GM12872 (cell line): ENCODE results near the gene GUCY1A1.

Experiments used
- CTCF ChIP-seq: IDR thresholded peaks from 3 replicates; pipeline ENCODE4 v1.5.1; 2011; ENCODE audit warnings: low read depth, mild to moderate bottlenecking, low read length, moderate library complexity; ENCODE audit not compliant: insufficient read depth

Gene GUCY1A1

GRCh38 chr4:155696226-155696625 is 29.6 kb downstream of the GUCY1A1 start:
- TF ChIP-seq CTCF = no peak

- no peak for TF ChIP-seq CTCF
Observed at GRCh38 chr4:155696726-155697125, 30.1 kb downstream of the GUCY1A1 start.

- no peak for TF ChIP-seq CTCF
Observed at GRCh38 chr4:155701827-155702226, 35.2 kb downstream of the GUCY1A1 start.

GRCh38 chr4:155703486-155704247 is 37.0 kb downstream of the GUCY1A1 start:
- TF ChIP-seq CTCF = no peak

GRCh38 chr4:155704841-155705404 is 38.3 kb downstream of the GUCY1A1 start:
- TF ChIP-seq CTCF = no peak

- TF ChIP-seq CTCF = no peak
Observed at GRCh38 chr4:155705664-155706063, 39.0 kb downstream of the GUCY1A1 start.

- no peak for TF ChIP-seq CTCF
Observed at GRCh38 chr4:155706147-155706546, 39.5 kb downstream of the GUCY1A1 start.
